GM19193 (cell line): ENCODE results near the gene SERGEF.

ENCODE experiments used
- POLR2A ChIP-seq: IDR thresholded peaks from 4 replicates; pipeline ENCODE4 v1.6.1; 2011; ENCODE audit not compliant: insufficient read depth, insufficient read length; ENCODE audit errors: extremely low read depth

Gene SERGEF

GRCh38 chr11:17767301-17767885 is 245.5 kb downstream of the SERGEF start:
- TF ChIP-seq POLR2A = no peak

DNA sequence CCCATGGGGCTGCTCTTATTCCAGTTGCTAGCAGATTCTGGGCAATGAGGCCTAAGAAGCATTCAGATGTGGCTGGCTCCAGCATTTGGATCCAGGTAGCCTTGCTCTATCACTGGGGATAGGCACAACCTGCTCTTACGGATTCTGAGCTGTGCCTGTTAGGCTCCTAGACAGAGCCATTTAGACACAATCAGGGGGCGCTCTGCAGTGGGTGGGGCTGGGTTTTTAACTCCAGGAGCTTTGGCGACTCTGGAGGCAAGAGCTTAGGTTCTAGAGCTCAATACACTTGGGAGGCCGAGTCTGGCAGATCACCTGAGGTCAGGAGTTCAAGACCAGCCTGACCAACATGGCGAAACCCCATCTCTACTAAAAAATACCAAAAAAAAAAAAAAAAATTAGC is 246.3 kb downstream of the SERGEF start:
- no peak for TF ChIP-seq POLR2A

GRCh38 chr11:17766073-17766359 is 246.8 kb downstream of the SERGEF start:
- TF ChIP-seq POLR2A = no peak

- no peak for TF ChIP-seq POLR2A
Observed at GRCh38 chr11:17765356-17766072, 247.3 kb downstream of the SERGEF start.

GRCh38 chr11:17764446-17765218 is 248.2 kb downstream of the SERGEF start:
- no peak for TF ChIP-seq POLR2A

GRCh38 chr11:17763703-17764102 is 249.1 kb downstream of the SERGEF start:
- TF ChIP-seq POLR2A = no peak

- no peak for TF ChIP-seq POLR2A
Observed at GRCh38 chr11:17763244-17763643, 249.6 kb downstream of the SERGEF start.

DNA sequence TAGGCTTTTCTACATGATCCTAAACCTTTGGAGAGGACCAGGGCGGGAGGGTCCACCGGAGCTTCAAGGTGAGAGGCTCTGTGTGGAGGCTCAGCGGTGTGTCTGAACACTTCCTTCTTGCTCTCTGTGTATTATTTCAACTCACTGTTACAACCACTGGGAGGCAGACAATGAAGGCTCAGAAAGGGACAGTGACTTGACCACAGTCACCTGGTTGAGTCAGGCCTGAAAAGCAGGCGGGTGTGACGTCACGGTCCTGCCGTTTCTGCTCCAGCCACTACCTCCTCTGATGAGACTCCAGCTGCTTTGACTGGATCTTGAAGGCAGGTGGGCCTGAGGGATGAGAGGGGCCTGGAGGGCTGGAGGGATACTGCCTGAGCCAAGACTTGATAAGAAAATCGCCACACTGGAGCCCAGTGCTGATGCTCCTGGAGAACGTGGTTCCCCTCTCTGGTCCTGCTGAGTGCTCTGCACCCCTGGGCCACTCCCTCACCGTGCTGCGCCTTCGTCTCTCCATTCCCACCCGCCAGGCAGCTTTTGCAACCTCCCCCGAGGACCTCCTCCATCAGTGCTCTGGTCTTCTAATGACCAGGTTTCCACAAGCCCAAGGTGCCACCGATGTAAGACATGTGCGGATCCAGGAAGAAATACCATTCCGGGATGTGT is 250.4 kb downstream of the SERGEF start:
- no peak for TF ChIP-seq POLR2A

GRCh38 chr11:17760102-17761029 is 252.5 kb downstream of the SERGEF start:
- TF ChIP-seq POLR2A = no peak

DNA sequence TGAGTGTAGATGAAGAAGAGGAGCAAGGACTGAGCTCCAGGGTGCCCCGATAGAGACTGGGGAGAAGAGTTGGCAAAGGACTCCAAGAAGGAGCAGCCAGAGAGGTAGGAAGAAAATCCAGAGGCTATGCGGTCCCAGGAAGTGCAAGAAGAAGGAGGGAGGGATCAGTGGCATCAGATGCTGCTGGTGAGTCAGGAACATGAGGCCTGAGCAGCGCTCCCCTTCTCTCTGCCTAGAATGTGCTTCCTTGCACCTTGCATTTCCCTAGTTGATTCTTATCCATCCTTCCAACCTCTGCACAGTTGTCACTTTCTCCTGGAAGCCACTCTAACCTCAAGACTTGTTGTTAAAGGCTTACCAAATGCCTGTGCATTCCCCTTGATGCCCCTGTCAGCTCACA is 257.0 kb downstream of the SERGEF start:
- TF ChIP-seq POLR2A = no peak

GRCh38 chr11:17753641-17754040 is 259.2 kb downstream of the SERGEF start:
- no peak for TF ChIP-seq POLR2A

DNA sequence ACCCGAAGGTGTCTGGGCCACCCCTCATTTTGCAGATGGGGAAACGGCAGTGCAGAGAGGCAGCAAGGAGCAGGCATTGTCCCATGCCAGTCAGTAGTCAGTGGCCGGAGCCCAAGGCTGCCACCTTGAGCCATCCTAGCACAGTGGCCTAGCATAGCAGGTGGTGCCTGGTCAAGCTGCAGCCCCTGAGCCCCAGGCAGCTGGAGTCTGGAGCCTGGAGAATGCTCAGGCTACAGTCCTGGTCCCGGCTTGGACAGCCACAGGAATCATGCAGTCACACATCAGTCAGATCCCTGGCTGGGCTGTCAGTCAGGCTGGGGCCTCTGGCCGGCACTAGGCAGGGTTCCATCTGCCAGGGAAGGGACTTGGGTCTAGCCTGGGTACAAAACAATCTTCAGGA is 259.7 kb downstream of the SERGEF start:
- TF ChIP-seq POLR2A = no peak

GRCh38 chr11:17752144-17752543 is 260.7 kb downstream of the SERGEF start:
- TF ChIP-seq POLR2A = no peak

DNA sequence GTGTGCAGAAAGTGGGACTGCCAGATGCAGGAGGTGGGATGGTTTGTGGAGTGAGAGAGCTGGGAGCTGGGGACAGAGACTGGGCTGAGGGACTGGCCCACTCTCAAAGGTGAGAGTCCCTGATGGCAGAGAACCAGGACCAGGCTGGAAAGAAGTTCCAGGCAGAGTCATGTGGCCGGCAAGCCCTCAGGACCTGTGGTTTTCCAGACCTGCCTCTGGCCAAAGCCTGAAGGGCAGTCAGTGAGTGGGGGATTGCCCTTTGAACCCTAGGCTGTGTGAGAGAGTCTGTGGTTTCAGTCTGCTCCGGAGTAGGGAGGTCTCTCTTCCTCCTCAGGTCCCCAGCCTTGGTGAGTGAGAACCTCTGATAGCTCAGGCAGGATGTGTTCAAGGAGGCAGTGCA is 261.3 kb downstream of the SERGEF start:
- TF ChIP-seq POLR2A = no peak
